Lower leg skin (tissue), 4 donors: ENCODE measurements around the gene VPS54. TPM values are rescaled to one million over a fixed set of nuclear protein-coding genes. Genes with fewer than 3 reads are reported as not detected.

Experiments used
- DNase-seq, 2 donors: peaks; one replicate each; pipeline ENCODE4 v3.0.0-alpha.2; 2019; ENCODE audit warnings: low spot score in 2 of 2
- H3K4me3 ChIP-seq: fragments of 200-600 bp; sonication (generic); 2 replicates; pipeline ENCODE4 v1.5.1; 2017; ENCODE audit warnings: mild to moderate bottlenecking, low read depth; ENCODE audit not compliant: poor library complexity, severe bottlenecking
- CTCF ChIP-seq, 3 donors: fragments of 450-650 bp; IDR thresholded peaks; one replicate each; pipeline ENCODE4 v1.5.1; 2016; ENCODE audit warnings: antibody characterized with exemption in 3 of 3, mild to moderate bottlenecking in 3 of 3, moderate library complexity in 2 of 3
- POLR2A ChIP-seq, 2 donors: fragments of 450-650 bp; IDR thresholded peaks; one replicate each; pipeline ENCODE4 v1.6.1; 2016 to 2017; ENCODE audit warnings: antibody characterized with exemption in 2 of 2, mild to moderate bottlenecking in 1 of 2, moderate library complexity in 1 of 2
- WGBS, 2 donors: methylation state at CpG; one replicate each; pipeline ENCODE4 v1.1.5; 2018; 5-methylcytosine and 5-hydroxymethylcytosine counted together
- intact Hi-C: fragments of 100-400 bp; cut with DNase I; formaldehyde crosslinking; loops from one replicate; pipeline ENCODE4 v1.15.0; 2023; ENCODE audit warnings: low total_unique reads
- total RNA-seq, 4 donors: library from RNA; depleted of rRNA; stranded (reverse); fragments of >200 nt; gene quantifications; one replicate each; pipeline ENCODE4 v1.1.0, GENCODE V29; 2016

Gene VPS54
- total RNA-seq, 4 donors from 2014 or later, result 14.8 to 26.4 (median 20.9) TPM

GRCh38 chr2:63886445-63886844, 132.8 kb downstream of the VPS54 start:
- no peak overlapping the region for H3K4me3 ChIP-seq
- no peak for DNase-seq
- WGBS, 2 donors, result 98 to 99% methylated on average over 2 of the region's 2 CpGs
- TF ChIP-seq POLR2A (IDR thresholded peaks at IDR 0.05) (no peak), CTCF (IDR thresholded peaks at IDR 0.05) (no peak)
- intact Hi-C loops, result no loop called here

- 80 to 88% methylated on average over 3 of the region's 3 CpGs for WGBS, 2 donors
- TF ChIP-seq POLR2A (IDR thresholded peaks at IDR 0.05) (no peak), CTCF (IDR thresholded peaks at IDR 0.05) (no peak)
- H3K4me3 ChIP-seq, result no peak overlapping the region
- intact Hi-C loops, result no loop called here
- no peak for DNase-seq
These were observed 136.7 kb downstream of the VPS54 start for GRCh38 chr2:63882395-63883105.

GRCh38 chr2:63881205-63881604, 138.0 kb downstream of the VPS54 start:
- H3K4me3 ChIP-seq, result no peak overlapping the region
- WGBS, 2 donors, result 89 to 93% methylated on average over 2 of the region's 2 CpGs
- no peak for TF ChIP-seq POLR2A (IDR thresholded peaks at IDR 0.05)
- no peak for DNase-seq
- intact Hi-C loops, result no loop called here

GRCh38 chr2:63880625-63881024, 138.6 kb downstream of the VPS54 start:
- intact Hi-C loops, result no loop called here
- TF ChIP-seq CTCF (IDR thresholded peaks at IDR 0.05) (no peak), POLR2A (IDR thresholded peaks at IDR 0.05) (no peak)
- DNase-seq, result no peak
- 82 to 87% methylated on average over 4 of the region's 4 CpGs for WGBS, 2 donors
- no peak overlapping the region for H3K4me3 ChIP-seq

GRCh38 chr2:63879876-63880433, 139.3 kb downstream of the VPS54 start:
- no peak overlapping the region for H3K4me3 ChIP-seq
- DNase-seq, result no peak
- 86 to 87% methylated on average over 2 of the region's 2 CpGs for WGBS, 2 donors
- intact Hi-C loops, result no loop called here
- no peak for TF ChIP-seq CTCF (IDR thresholded peaks at IDR 0.05)

GRCh38 chr2:63878486-63878885, 140.7 kb downstream of the VPS54 start:
- H3K4me3 ChIP-seq, result no peak overlapping the region
- intact Hi-C loops, result no loop called here
- WGBS, 2 donors, result 91 to 94% methylated on average over 1 of the region's 1 CpG
- no peak for TF ChIP-seq POLR2A (IDR thresholded peaks at IDR 0.05)
- no peak for TF ChIP-seq CTCF (IDR thresholded peaks at IDR 0.05)
- DNase-seq, result no peak
